Brain microvascular endothelial cell (primary cell): ENCODE results near the gene CLEC9A.

Experiments
- DNase-seq: peaks from one replicate; pipeline ENCODE4 v3.0.0-alpha.2; 2020
- H3K27ac ChIP-seq: fragments of 250-450 bp; sonication (Bioruptor Pico); 2 replicates; pipeline ENCODE4 v1.5.1; 2020; ENCODE audit warnings: mild to moderate bottlenecking, moderate library complexity
- H3K27me3 ChIP-seq: fragments of 250-450 bp; sonication (Bioruptor Pico); replicated peaks from 2 replicates; pipeline ENCODE4 v1.5.1; 2020; ENCODE audit warnings: mild to moderate bottlenecking
- H3K36me3 ChIP-seq: fragments of 250-450 bp; sonication (Bioruptor Pico); replicated peaks from 2 replicates; pipeline ENCODE4 v1.5.1; 2020; ENCODE audit warnings: mild to moderate bottlenecking
- H3K4me3 ChIP-seq: 2 replicates; pipeline ENCODE4 v1.5.1; 2011; ENCODE audit warnings: low read depth, mild to moderate bottlenecking, control low read depth, low read length, moderate library complexity
- in situ Hi-C: cut with HindIII; loops from 2 replicates; pipeline ENCODE4 v1.10.0; 2017; ENCODE audit warnings: low sequenced_read_pairs, low pct_ligation_motif_present
- TF ChIP-seq, protein P1 (sequence below): IDR thresholded peaks from 2 replicates; pipeline ENCODE4 v1.5.1; 2011; ENCODE audit warnings: low read depth, mild to moderate bottlenecking, moderate library complexity, low read length, control low read depth, inconsistent platforms; ENCODE audit errors: missing control alignments

The CLEC9A gene

DNA sequence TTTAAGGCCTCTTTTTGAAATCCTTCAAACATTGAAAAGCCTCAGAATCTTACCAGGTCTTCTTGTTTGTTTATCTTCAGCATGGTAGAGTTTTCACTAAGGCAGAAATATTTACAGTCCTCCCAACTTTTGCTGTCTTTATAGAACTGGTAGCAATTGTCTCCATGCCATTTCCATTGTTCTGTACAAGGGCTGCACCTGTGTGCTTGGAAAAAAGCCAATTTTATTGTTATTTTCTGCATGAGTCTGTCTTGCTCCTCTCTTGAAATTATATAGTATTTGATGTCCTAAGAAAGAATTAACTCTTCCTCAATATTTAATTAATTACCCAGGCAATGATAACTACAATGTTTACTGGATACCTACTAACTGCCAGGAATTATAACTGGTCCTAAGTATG lies 45.0 kb downstream of the CLEC9A start:
- Histone ChIP-seq H3K27me3 (no peaks in the 10 kb centered on the region), H3K27ac (no peak overlapping the region), H3K36me3 (no peaks in the 10 kb centered on the region), H3K4me3 (no peak overlapping the region)
- TF ChIP-seq, protein P1, sequence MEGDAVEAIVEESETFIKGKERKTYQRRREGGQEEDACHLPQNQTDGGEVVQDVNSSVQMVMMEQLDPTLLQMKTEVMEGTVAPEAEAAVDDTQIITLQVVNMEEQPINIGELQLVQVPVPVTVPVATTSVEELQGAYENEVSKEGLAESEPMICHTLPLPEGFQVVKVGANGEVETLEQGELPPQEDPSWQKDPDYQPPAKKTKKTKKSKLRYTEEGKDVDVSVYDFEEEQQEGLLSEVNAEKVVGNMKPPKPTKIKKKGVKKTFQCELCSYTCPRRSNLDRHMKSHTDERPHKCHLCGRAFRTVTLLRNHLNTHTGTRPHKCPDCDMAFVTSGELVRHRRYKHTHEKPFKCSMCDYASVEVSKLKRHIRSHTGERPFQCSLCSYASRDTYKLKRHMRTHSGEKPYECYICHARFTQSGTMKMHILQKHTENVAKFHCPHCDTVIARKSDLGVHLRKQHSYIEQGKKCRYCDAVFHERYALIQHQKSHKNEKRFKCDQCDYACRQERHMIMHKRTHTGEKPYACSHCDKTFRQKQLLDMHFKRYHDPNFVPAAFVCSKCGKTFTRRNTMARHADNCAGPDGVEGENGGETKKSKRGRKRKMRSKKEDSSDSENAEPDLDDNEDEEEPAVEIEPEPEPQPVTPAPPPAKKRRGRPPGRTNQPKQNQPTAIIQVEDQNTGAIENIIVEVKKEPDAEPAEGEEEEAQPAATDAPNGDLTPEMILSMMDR, result no peak
- in situ Hi-C loops, result no loop called here
- DNase-seq, result no peak

DNA sequence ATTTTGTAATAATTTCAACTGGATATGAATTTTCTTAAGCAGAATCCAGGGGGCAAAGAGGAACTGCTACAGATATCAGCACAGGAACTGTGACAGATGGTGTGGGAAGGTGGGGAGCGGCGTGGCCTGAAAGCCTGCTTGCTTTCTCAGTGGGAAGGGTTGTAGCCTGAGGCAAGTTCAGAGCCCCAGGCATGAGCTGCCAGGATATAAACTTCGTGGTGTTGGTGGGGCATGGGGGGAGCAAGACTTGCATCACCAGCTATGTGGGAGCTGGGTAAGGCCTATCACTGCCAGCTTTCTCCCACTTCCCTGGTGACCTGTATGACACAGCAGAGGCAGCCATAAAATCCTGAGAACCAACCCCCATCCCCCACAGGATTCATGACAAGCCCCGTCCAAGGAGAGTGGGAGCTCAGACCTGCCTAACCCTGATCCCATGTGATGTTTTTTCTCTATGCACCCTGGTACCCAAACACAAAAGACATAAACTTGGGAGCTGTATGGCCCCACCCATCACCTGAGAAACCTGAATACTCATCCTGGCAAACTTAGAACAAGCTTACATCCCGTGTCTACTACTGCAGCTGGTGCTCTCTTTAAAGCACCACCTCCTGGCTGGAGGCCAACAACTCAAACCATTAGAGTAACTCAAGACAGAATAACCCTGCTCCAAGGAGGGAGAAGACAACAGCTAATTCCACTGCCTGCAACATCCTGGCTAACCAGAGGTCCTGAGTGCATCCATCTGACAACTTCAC lies 51.8 kb downstream of the CLEC9A start:
- DNase-seq, result no peak
- TF ChIP-seq, protein P1, result no peak
- Histone ChIP-seq H3K36me3 (no peaks in the 10 kb centered on the region), H3K27me3 (no peaks in the 10 kb centered on the region), H3K27ac (no peak overlapping the region), H3K4me3 (no peak overlapping the region)
- in situ Hi-C loops, result no loop called here

DNA sequence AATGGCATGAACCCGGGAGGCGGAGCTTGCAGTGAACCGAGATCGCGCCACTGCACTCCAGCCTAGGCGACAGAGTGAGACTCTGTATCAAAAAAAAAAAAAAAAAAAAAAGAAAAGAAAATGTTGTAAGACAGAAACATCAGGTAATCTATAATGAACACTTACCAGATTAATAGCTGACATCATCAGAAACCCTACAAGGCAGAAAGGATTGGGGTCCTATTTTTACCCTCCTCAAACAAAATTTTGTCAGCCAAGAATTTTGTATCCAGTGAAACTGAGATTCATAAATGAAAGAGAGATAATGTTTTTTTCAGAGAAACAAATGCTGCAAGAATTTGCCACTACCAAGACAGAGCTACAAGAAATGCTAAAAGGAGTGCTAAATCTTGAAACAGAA lies 54.3 kb downstream of the CLEC9A start:
- no peak for DNase-seq
- in situ Hi-C loops, result no loop called here
- Histone ChIP-seq H3K36me3 (no peaks in the 10 kb centered on the region), H3K27ac (no peak overlapping the region), H3K4me3 (no peak overlapping the region), H3K27me3 (no peaks in the 10 kb centered on the region)
- TF ChIP-seq, protein P1, result no peak

DNA sequence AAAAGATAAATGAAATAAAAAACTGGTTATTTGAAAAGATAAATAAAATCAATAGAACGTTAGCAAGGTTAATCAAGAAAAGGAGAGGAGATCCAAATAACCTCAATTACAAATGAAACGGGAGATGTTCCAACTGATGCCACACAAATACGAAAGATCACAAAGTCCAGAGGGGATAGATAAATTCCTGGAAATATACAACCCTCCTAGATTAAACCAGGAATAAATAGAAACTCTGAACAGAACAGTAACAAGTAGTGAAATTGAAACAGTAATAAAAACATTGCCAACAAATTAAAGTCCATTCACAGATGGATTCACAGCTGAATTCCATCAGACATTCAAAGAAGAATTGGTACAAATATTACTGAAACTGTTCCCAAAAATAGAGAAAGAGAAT lies 55.9 kb downstream of the CLEC9A start:
- TF ChIP-seq, protein P1, result no peak
- no peak overlapping the region for H3K4me3 ChIP-seq
- in situ Hi-C loops, result no loop called here
- no peaks in the 10 kb centered on the region for H3K27me3 ChIP-seq
- no peak for DNase-seq
- H3K27ac ChIP-seq, result no peak overlapping the region
- H3K36me3 ChIP-seq, result no peaks in the 10 kb centered on the region

DNA sequence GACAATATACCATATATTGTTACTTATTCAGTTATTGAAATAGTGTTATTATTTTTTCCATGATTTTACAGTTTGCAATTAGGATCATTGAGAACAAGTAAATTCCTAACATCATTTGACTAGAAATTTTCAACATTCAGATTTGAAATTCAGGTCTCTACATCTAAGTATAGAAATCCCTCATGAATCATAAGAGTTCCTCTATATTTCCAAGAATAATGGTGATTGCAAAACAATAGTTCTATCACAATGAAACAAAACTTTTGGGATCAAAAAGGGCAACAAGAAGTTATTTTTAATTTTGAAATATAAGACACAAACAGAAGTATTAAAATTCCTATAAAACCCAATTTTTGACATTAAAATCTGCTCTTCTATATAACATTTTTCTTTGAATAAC lies 57.5 kb downstream of the CLEC9A start:
- TF ChIP-seq, protein P1, result no peak
- no peaks in the 10 kb centered on the region for H3K36me3 ChIP-seq
- DNase-seq, result no peak
- in situ Hi-C loops, result no loop called here
- H3K27me3 ChIP-seq, result no peaks in the 10 kb centered on the region
- no peak overlapping the region for H3K4me3 ChIP-seq
- H3K27ac ChIP-seq, result no peak overlapping the region
